GM12878 (cell line): ENCODE data around the gene CDC20B. TPM values are rescaled to one million over a fixed set of nuclear protein-coding genes. Genes with fewer than 3 reads are reported as not detected.

Source experiments
- ATAC-seq: fragments of 200-7000 bp; cut with Tn5 transposase; 3 replicates; pipeline ENCODE4 v1.9.1; 2020; ENCODE audit warnings: mild to moderate bottlenecking, moderate library complexity
- BruUV-seq: library from RNA; stranded (reverse); fragments of 400-500 nt; replicated peaks from 2 replicates; lab custom pipeline; 2021; lab: Mats Ljungman, UMichigan
- CTCF ChIA-PET: fragments of 300-600 bp; sonication (Branson Sonifier 250); formaldehyde crosslinking; extraction: SDS; loops from one replicate; lab custom pipeline; 2021; ENCODE audit warnings: inconsistent platforms; lab: Yijun Ruan, JAX
- POLR2A ChIA-PET: fragments of 350-600 bp; formaldehyde crosslinking; extraction: SDS; loops from one replicate; lab custom pipeline; 2021; ENCODE audit warnings: inconsistent platforms; lab: Charles Lee
- RAD21 ChIA-PET: fragments of 300-600 bp; sonication (Branson Sonifier 250); formaldehyde crosslinking; loops from one replicate; lab custom pipeline; 2023; ENCODE audit warnings: antibody characterized with exemption; ENCODE audit not compliant: unreplicated experiment; lab: Charles Lee
- SMC1A ChIA-PET: fragments of 300-600 bp; sonication (Branson Sonifier 250); formaldehyde crosslinking; loops from one replicate; lab custom pipeline; 2023; ENCODE audit not compliant: unreplicated experiment, uncharacterized antibody; lab: Charles Lee
- DNase-seq: peaks from one replicate; pipeline ENCODE4 v3.0.0-alpha.2; 2011; ENCODE audit warnings: low read depth, low spot score
- FAIRE-seq: peaks from 3 replicates; lab custom pipeline; 2011; peaks lifted over from hg19 to GRCh38; lab: Jason Lieb, UNC
- H2AFZ ChIP-seq: 2 replicates; pipeline ENCODE4 v1.6.0; 2011; ENCODE audit warnings: low read depth, low read length, control low read depth; ENCODE audit not compliant: control insufficient read depth
- H3K27ac ChIP-seq: 2 replicates; pipeline ENCODE4 v1.5.1; 2011; ENCODE audit warnings: control low read depth; ENCODE audit not compliant: control insufficient read depth, insufficient read depth
- H3K27me3 ChIP-seq, 2 experiments: replicated peaks in 1 of 2; 2 replicates each; pipeline versions ENCODE4 v1.6.0 to v1.6.1; 2011; ENCODE audit warnings: low read length in 1 of 2; ENCODE audit not compliant: control insufficient read depth in 2 of 2, insufficient read depth in 2 of 2
- H3K36me3 ChIP-seq, 2 experiments: 2 replicates each; pipeline ENCODE4 v1.5.1; 2011; ENCODE audit warnings: low read length in 1 of 2; ENCODE audit not compliant: control insufficient read depth in 2 of 2, insufficient read depth in 2 of 2
- H3K4me1 ChIP-seq: 2 replicates; pipeline ENCODE4 v1.6.1; 2011; ENCODE audit warnings: mild to moderate bottlenecking, low read length, moderate library complexity, mixed read lengths; ENCODE audit not compliant: control insufficient read depth, insufficient read depth
- H3K4me2 ChIP-seq: 2 replicates; pipeline ENCODE4 v1.6.0; 2011; ENCODE audit warnings: control low read depth; ENCODE audit not compliant: control insufficient read depth, insufficient read depth
- H3K4me3 ChIP-seq: fragments of 200-600 bp; sonication (generic); 2 replicates; pipeline ENCODE4 v1.5.1; 2016
- H3K79me2 ChIP-seq: 2 replicates; pipeline ENCODE4 v1.6.0; 2011; ENCODE audit warnings: low read length; ENCODE audit not compliant: control insufficient read depth, insufficient read depth
- H3K9ac ChIP-seq: 2 replicates; pipeline ENCODE4 v1.8.0; 2011; ENCODE audit warnings: low read length, control low read depth, mixed read lengths; ENCODE audit not compliant: control insufficient read depth, insufficient read depth
- H3K9me3 ChIP-seq: replicated peaks from 3 replicates; pipeline ENCODE4 v1.5.1; 2011; ENCODE audit warnings: mild to moderate bottlenecking, low read length; ENCODE audit not compliant: control insufficient read depth, insufficient read depth
- H4K20me1 ChIP-seq: 2 replicates; pipeline ENCODE4 v1.6.0; 2011; ENCODE audit not compliant: control insufficient read depth, insufficient read depth
- CEBPB ChIP-seq, 2 experiments: fragments of 150-350 bp in 1 of 2; IDR thresholded peaks; 2 replicates each; pipeline ENCODE4 v1.6.1; 2012 to 2014; ENCODE audit warnings: low read depth in 2 of 2, low read length in 2 of 2, borderline replicate concordance in 1 of 2, inconsistent platforms in 1 of 2
- EZH2 ChIP-seq: IDR thresholded peaks from 2 replicates; pipeline ENCODE4 v1.6.1; 2012; ENCODE audit warnings: low read depth, mild to moderate bottlenecking, control low read depth, inconsistent platforms, low read length, borderline replicate concordance; ENCODE audit not compliant: control insufficient read depth
- HDAC6 ChIP-seq: fragments of 200-600 bp; sonication (generic); IDR thresholded peaks from one replicate; pipeline ENCODE4 v1.8.0; 2017; ENCODE audit warnings: antibody characterized with exemption; ENCODE audit not compliant: unreplicated experiment
- MYC ChIP-seq: IDR thresholded peaks from 2 replicates; pipeline ENCODE4 v1.6.1; 2011; ENCODE audit warnings: mild to moderate bottlenecking, low read length, moderate library complexity, inconsistent platforms; ENCODE audit not compliant: insufficient read depth, insufficient replicate concordance, insufficient read length, severe bottlenecking
- NR2C2 ChIP-seq: IDR thresholded peaks from 2 replicates; pipeline ENCODE4 v1.6.1; 2011; ENCODE audit warnings: borderline replicate concordance, low read depth; ENCODE audit not compliant: control insufficient read depth, insufficient read length
- TAF1 ChIP-seq: IDR thresholded peaks from 2 replicates; pipeline ENCODE4 v1.6.1; 2011; ENCODE audit warnings: mild to moderate bottlenecking, low read depth, low read length, borderline replicate concordance
- WGBS: methylation state at CpG from one replicate; pipeline ENCODE4 v1.1.6; 2016; ENCODE audit warnings: low lambda C conversion rate; ENCODE audit not compliant: insufficient replicate concordance, insufficient coverage; ENCODE audit errors: missing lambda C conversion rate; 5-methylcytosine and 5-hydroxymethylcytosine counted together
- in situ Hi-C: fragments of 300-500 bp; cut with MboI; formaldehyde crosslinking; loops from 9 replicates; pipeline ENCODE4 v1.14.3; 2018; ENCODE audit warnings: mixed read lengths
- intact Hi-C: fragments of 100-400 bp; cut with micrococcal nuclease; formaldehyde crosslinking; loops from one replicate; pipeline ENCODE4 v1.14.2; 2022; ENCODE audit not compliant: unreplicated experiment
- polyA plus RNA-seq, 11 experiments: library from polyadenylated mRNA; depleted of rRNA in 4 of 11; unstranded in 6 of 11; stranded (reverse) in 5 of 11; fragments of >200 nt; fragmentation: Nextera tagmentation in 4 of 11; fragmentation: Illumina TruSeq in 1 of 11; extraction: Ambion mirVana in 4 of 11; extraction: Trizol in 1 of 11; gene quantifications; 1 replicate in 1 of 11; 2 replicates in 10 of 11; pipeline versions ENCODE4 v1.2.1 to v1.2.3, GENCODE V29; 2011 to 2016; ENCODE audit warnings: inconsistent platforms in 2 of 11, missing spikeins in 2 of 11, low read depth in 1 of 11
- total RNA-seq, 4 experiments: library from RNA; depleted of rRNA in 3 of 4; stranded (reverse); fragments of >200 nt in 3 of 4; fragmentation: Illumina TruSeq in 1 of 4; extraction: Trizol in 1 of 4; gene quantifications; 2 replicates each; pipeline versions ENCODE4 v1.2.1 to v1.2.3, GENCODE V29; 2013 to 2021
- TF ChIP-seq, protein P1 (sequence below): fragments of 450-650 bp; IDR thresholded peaks from 2 replicates; pipeline ENCODE4 v1.6.1; 2017; ENCODE audit warnings: mild to moderate bottlenecking, moderate library complexity
- TF ChIP-seq, protein P2 (sequence below): IDR thresholded peaks from 2 replicates; pipeline ENCODE4 v1.6.1; 2012; ENCODE audit warnings: improper control_type of control experiment, low read depth, low read length; ENCODE audit not compliant: insufficient replicate concordance
- TF ChIP-seq, protein P3 (sequence below): fragments of 450-650 bp; IDR thresholded peaks from 2 replicates; pipeline ENCODE4 v1.6.1; 2017; ENCODE audit warnings: antibody characterized with exemption, mild to moderate bottlenecking, moderate library complexity

CDC20B gene
- total and polyA plus RNA-seq, 10 of the 15 experiments (the other 5 are each of a cell fraction or from before 2014, with no cell fraction given): 0.05 to 0.11 TPM; not detected in 8

GRCh38 chr5:55064523-55064922 lies 108.5 kb downstream of the CDC20B start (continued):
- no peak for TF ChIP-seq MYC

DNA sequence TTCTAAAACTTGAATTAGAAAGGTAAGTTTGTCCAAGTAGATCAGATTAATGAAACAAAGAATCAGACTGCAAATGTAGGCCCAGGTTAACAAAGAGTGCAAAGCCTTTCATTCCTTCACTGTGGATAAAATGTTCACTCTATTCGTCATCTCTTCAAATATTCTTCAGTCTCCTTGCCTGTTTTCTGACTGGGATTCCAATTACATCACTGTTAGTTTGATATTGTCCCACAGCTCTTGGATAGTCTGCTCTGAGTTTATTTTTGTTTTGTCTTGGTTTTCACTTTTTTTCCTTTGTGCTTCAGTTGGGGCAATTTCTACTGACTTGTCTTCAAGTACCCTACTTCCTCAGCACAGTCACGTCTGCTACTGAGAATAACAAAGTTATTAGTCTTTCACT lies 109.1 kb downstream of the CDC20B start:
- intact Hi-C loops: no loop called here
- in situ Hi-C loops: no loop called here
- Histone ChIP-seq H3K79me2 (no peaks in the 10 kb centered on the region), H2AFZ (no peak overlapping the region), H3K36me3 (no peaks in the 10 kb centered on the region), H3K27me3 (no peaks in the 10 kb centered on the region), H3K9me3 (no peaks in the 10 kb centered on the region; the same call in 2 of the 3 replicates), H4K20me1 (no peaks in the 10 kb centered on the region), H3K9ac (no peak overlapping the region), H3K4me3 (no peak overlapping the region), H3K27ac (no peak overlapping the region), H3K4me1 (no peaks in the 10 kb centered on the region; the same call in 1 of the 2 replicates), H3K4me2 (no peak overlapping the region)
- WGBS: 31% methylated on average over 2 of the region's 2 CpGs
- SMC1A ChIA-PET: no interaction called here
- no peak for FAIRE-seq
- BruUV-seq: no TSS peak
- RAD21 ChIA-PET: no interaction called here
- ATAC-seq: no peak
- CTCF ChIA-PET: no interaction called here
- DNase-seq: no peak
- POLR2A ChIA-PET: no interaction called here
- TF ChIP-seq EZH2 (no peak), HDAC6 (no peak), NR2C2 (no peak), TAF1 (no peak), CEBPB (IDR thresholded peaks at IDR 0.05; ENCODE audit: borderline replicate concordance in 1 of 2, low read depth in 2 of 2, low read length in 2 of 2) (no peak)
- TF ChIP-seq, protein P1, sequence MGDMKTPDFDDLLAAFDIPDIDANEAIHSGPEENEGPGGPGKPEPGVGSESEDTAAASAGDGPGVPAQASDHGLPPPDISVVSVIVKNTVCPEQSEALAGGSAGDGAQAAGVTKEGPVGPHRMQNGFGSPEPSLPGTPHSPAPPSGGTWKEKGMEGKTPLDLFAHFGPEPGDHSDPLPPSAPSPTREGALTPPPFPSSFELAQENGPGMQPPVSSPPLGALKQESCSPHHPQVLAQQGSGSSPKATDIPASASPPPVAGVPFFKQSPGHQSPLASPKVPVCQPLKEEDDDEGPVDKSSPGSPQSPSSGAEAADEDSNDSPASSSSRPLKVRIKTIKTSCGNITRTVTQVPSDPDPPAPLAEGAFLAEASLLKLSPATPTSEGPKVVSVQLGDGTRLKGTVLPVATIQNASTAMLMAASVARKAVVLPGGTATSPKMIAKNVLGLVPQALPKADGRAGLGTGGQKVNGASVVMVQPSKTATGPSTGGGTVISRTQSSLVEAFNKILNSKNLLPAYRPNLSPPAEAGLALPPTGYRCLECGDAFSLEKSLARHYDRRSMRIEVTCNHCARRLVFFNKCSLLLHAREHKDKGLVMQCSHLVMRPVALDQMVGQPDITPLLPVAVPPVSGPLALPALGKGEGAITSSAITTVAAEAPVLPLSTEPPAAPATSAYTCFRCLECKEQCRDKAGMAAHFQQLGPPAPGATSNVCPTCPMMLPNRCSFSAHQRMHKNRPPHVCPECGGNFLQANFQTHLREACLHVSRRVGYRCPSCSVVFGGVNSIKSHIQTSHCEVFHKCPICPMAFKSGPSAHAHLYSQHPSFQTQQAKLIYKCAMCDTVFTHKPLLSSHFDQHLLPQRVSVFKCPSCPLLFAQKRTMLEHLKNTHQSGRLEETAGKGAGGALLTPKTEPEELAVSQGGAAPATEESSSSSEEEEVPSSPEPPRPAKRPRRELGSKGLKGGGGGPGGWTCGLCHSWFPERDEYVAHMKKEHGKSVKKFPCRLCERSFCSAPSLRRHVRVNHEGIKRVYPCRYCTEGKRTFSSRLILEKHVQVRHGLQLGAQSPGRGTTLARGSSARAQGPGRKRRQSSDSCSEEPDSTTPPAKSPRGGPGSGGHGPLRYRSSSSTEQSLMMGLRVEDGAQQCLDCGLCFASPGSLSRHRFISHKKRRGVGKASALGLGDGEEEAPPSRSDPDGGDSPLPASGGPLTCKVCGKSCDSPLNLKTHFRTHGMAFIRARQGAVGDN: no peak
- TF ChIP-seq, protein P2, sequence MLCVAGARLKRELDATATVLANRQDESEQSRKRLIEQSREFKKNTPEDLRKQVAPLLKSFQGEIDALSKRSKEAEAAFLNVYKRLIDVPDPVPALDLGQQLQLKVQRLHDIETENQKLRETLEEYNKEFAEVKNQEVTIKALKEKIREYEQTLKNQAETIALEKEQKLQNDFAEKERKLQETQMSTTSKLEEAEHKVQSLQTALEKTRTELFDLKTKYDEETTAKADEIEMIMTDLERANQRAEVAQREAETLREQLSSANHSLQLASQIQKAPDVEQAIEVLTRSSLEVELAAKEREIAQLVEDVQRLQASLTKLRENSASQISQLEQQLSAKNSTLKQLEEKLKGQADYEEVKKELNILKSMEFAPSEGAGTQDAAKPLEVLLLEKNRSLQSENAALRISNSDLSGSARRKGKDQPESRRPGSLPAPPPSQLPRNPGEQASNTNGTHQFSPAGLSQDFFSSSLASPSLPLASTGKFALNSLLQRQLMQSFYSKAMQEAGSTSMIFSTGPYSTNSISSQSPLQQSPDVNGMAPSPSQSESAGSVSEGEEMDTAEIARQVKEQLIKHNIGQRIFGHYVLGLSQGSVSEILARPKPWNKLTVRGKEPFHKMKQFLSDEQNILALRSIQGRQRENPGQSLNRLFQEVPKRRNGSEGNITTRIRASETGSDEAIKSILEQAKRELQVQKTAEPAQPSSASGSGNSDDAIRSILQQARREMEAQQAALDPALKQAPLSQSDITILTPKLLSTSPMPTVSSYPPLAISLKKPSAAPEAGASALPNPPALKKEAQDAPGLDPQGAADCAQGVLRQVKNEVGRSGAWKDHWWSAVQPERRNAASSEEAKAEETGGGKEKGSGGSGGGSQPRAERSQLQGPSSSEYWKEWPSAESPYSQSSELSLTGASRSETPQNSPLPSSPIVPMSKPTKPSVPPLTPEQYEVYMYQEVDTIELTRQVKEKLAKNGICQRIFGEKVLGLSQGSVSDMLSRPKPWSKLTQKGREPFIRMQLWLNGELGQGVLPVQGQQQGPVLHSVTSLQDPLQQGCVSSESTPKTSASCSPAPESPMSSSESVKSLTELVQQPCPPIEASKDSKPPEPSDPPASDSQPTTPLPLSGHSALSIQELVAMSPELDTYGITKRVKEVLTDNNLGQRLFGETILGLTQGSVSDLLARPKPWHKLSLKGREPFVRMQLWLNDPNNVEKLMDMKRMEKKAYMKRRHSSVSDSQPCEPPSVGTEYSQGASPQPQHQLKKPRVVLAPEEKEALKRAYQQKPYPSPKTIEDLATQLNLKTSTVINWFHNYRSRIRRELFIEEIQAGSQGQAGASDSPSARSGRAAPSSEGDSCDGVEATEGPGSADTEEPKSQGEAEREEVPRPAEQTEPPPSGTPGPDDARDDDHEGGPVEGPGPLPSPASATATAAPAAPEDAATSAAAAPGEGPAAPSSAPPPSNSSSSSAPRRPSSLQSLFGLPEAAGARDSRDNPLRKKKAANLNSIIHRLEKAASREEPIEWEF: no peak
- TF ChIP-seq, protein P3, sequence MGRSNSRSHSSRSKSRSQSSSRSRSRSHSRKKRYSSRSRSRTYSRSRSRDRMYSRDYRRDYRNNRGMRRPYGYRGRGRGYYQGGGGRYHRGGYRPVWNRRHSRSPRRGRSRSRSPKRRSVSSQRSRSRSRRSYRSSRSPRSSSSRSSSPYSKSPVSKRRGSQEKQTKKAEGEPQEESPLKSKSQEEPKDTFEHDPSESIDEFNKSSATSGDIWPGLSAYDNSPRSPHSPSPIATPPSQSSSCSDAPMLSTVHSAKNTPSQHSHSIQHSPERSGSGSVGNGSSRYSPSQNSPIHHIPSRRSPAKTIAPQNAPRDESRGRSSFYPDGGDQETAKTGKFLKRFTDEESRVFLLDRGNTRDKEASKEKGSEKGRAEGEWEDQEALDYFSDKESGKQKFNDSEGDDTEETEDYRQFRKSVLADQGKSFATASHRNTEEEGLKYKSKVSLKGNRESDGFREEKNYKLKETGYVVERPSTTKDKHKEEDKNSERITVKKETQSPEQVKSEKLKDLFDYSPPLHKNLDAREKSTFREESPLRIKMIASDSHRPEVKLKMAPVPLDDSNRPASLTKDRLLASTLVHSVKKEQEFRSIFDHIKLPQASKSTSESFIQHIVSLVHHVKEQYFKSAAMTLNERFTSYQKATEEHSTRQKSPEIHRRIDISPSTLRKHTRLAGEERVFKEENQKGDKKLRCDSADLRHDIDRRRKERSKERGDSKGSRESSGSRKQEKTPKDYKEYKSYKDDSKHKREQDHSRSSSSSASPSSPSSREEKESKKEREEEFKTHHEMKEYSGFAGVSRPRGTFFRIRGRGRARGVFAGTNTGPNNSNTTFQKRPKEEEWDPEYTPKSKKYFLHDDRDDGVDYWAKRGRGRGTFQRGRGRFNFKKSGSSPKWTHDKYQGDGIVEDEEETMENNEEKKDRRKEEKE: no peak
